HCT116 (cell line): ENCODE measurements around the gene CIDEA. TPM values are rescaled to one million over a fixed set of nuclear protein-coding genes. Genes with fewer than 3 reads are reported as not detected.

Source experiments
- ATAC-seq: fragments of 200-7000 bp; cut with Tn5 transposase; 2 replicates; pipeline ENCODE4 v1.9.1; 2020; ENCODE audit warnings: mild to moderate bottlenecking, moderate library complexity
- BruUV-seq: library from RNA; stranded (reverse); fragments of 400-500 nt; replicated peaks from 2 replicates; lab custom pipeline; 2021; lab: Mats Ljungman, UMichigan
- CTCF ChIA-PET: fragments of 300-600 bp; sonication (Branson Sonifier 250); formaldehyde crosslinking; loops from one replicate; lab custom pipeline; 2021; ENCODE audit warnings: antibody characterized with exemption; lab: Charles Lee
- POLR2A ChIA-PET: fragments of 300-600, 350-600 bp; sonication (Branson Sonifier 250); formaldehyde crosslinking; loops from one replicate; lab custom pipeline; 2021; ENCODE audit warnings: antibody characterized with exemption; lab: Charles Lee
- RAD21 ChIA-PET, 2 experiments: fragments of 300-600 bp; sonication (Branson Sonifier 250); formaldehyde crosslinking; loops; one replicate each; lab custom pipeline; 2023; ENCODE audit warnings: low total read pairs in 2 of 2; ENCODE audit not compliant: uncharacterized antibody in 2 of 2, unreplicated experiment in 2 of 2, low non-redundant PET in 1 of 2; lab: Charles Lee
- DNase-seq: peaks from one replicate; pipeline ENCODE4 v3.0.0-alpha.2; 2010; ENCODE audit warnings: low read depth, low spot score
- H2AFZ ChIP-seq: fragments of 200-600 bp; shearing (Covaris generic), sonication (generic); 2 replicates; pipeline ENCODE4 v1.6.1; 2017; ENCODE audit warnings: low read depth, mixed run types, mixed read lengths, antibody characterized with exemption, low read length; ENCODE audit not compliant: poor library complexity, severe bottlenecking
- H3K27ac ChIP-seq: 2 replicates; pipeline ENCODE4 v1.5.1; 2012; ENCODE audit warnings: low read depth, low read length
- H3K27me3 ChIP-seq: fragments of 200-600 bp; sonication (generic); 2 replicates; pipeline ENCODE4 v1.6.1; 2016; ENCODE audit warnings: mixed run types, low read length, mixed read lengths; ENCODE audit not compliant: insufficient read depth
- H3K36me3 ChIP-seq, 2 experiments: fragments of 200-500 bp in 1 of 2; fragments of 200-600 bp in 1 of 2; sonication (Bioruptor generic) in 1 of 2; sonication (generic) in 1 of 2; 2 replicates each; pipeline versions ENCODE4 v1.5.1 to v1.6.1; 2014 to 2016; ENCODE audit warnings: low read length in 2 of 2, inconsistent platforms in 1 of 2, mixed read lengths in 1 of 2, mixed run types in 1 of 2; ENCODE audit not compliant: insufficient read depth in 2 of 2, control insufficient read depth in 1 of 2
- H3K4me1 ChIP-seq, 2 experiments: fragments of 200-600 bp in 1 of 2; sonication (generic) in 1 of 2; 2 replicates each; pipeline versions ENCODE4 v1.5.1 to v1.6.1; 2012 to 2017; ENCODE audit warnings: low read length in 2 of 2, inconsistent platforms in 1 of 2, mild to moderate bottlenecking in 1 of 2, mixed read lengths in 1 of 2, mixed run types in 1 of 2, moderate library complexity in 1 of 2; ENCODE audit not compliant: insufficient read depth in 2 of 2, control insufficient read depth in 1 of 2
- H3K4me2 ChIP-seq: fragments of 200-600 bp; sonication (generic); 2 replicates; pipeline ENCODE4 v1.6.1; 2017; ENCODE audit warnings: mixed run types, low read length, mixed read lengths
- H3K4me3 ChIP-seq, 2 experiments: fragments of 200-600 bp in 1 of 2; sonication (generic) in 1 of 2; replicated peaks in 1 of 2; 2 replicates each; pipeline ENCODE4 v1.5.1; 2011 to 2016; ENCODE audit warnings: low read length in 2 of 2, control low read depth in 1 of 2, low read depth in 1 of 2, mild to moderate bottlenecking in 1 of 2, mixed read lengths in 1 of 2, mixed run types in 1 of 2
- H3K79me2 ChIP-seq: fragments of 200-600 bp; sonication (generic); 2 replicates; pipeline ENCODE4 v1.6.1; 2017; ENCODE audit warnings: mild to moderate bottlenecking, mixed run types, low read length, moderate library complexity, mixed read lengths; ENCODE audit not compliant: insufficient read depth
- H3K9ac ChIP-seq: fragments of 200-600 bp; sonication (generic); 2 replicates; pipeline ENCODE4 v1.6.1; 2016; ENCODE audit warnings: low read length, mixed read lengths
- H3K9me2 ChIP-seq: fragments of 200-600 bp; sonication (generic), shearing (Covaris generic); 2 replicates; pipeline ENCODE4 v1.6.1; 2017; ENCODE audit warnings: mixed run types, mild to moderate bottlenecking, moderate library complexity; ENCODE audit not compliant: insufficient read depth
- H3K9me3 ChIP-seq, 2 experiments: fragments of 200-500 bp in 1 of 2; fragments of 200-600 bp in 1 of 2; sonication (Bioruptor generic) in 1 of 2; sonication (generic) in 1 of 2; 2 replicates each; pipeline ENCODE4 v1.6.1; 2014 to 2017; ENCODE audit warnings: low read length in 2 of 2, mixed read lengths in 2 of 2, inconsistent platforms in 1 of 2, low read depth in 1 of 2, mild to moderate bottlenecking in 1 of 2, mixed run types in 1 of 2, moderate library complexity in 1 of 2; ENCODE audit not compliant: control insufficient read depth in 1 of 2, insufficient read depth in 1 of 2
- H4K20me1 ChIP-seq: fragments of 200-600 bp; sonication (generic), shearing (Covaris generic); 2 replicates; pipeline ENCODE4 v1.6.1; 2017; ENCODE audit warnings: mixed run types, mild to moderate bottlenecking, moderate library complexity; ENCODE audit not compliant: insufficient read depth
- POLR2A ChIP-seq: IDR thresholded peaks from 2 replicates; pipeline ENCODE4 v1.7.0; 2011; ENCODE audit warnings: borderline replicate concordance; ENCODE audit not compliant: insufficient read depth, insufficient read length; ENCODE audit errors: extremely low read depth
- intact Hi-C: fragments of 100-400 bp; cut with micrococcal nuclease; formaldehyde crosslinking; loops from 2 replicates; pipeline ENCODE4 v1.10.0; 2022
- total RNA-seq: library from RNA; stranded (reverse); gene quantifications from one replicate; pipeline ENCODE4 v1.2.1, GENCODE V29; 2021; ENCODE audit not compliant: unreplicated experiment
- TF ChIP-seq, protein P1 (sequence below): IDR thresholded peaks from 2 replicates; pipeline ENCODE4 v1.6.1; 2012
- TF ChIP-seq, protein P2 (sequence below): IDR thresholded peaks from 2 replicates; pipeline ENCODE4 v1.6.1; 2011; ENCODE audit warnings: mild to moderate bottlenecking, low read length, moderate library complexity; ENCODE audit not compliant: insufficient replicate concordance; ENCODE audit errors: extremely low read depth

Gene CIDEA
- total RNA-seq, 1 experiment from 2014 or later, result not detected

DNA sequence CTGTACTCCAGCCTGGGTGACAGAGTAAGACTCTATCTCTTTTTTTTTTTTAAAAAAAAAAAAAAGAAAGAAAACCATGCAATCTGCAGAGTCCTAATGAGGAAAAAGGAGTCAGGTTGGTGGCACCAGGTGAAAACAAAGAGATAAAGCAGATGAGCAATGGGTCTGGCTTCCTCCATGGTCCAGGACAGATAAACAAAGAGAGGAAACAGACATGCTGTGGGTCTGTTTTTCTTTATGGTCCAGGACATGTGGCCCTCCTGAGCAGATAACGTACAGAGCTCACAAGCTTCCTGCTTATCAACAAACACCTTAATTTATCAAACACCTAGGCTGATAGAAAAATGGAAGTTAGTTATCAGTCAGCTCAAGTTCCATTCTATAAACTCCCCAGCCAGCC lies 29.5 kb downstream of the CIDEA start:
- Histone ChIP-seq H3K36me3 (no peaks in the 10 kb centered on the region), H3K9me2 (no peaks in the 10 kb centered on the region), H3K9ac (no peak overlapping the region), H3K4me3 (no peak overlapping the region), H3K27ac (no peak overlapping the region), H3K27me3 (no peaks in the 10 kb centered on the region), H3K79me2 (no peaks in the 10 kb centered on the region), H3K4me1 (peaks cover 23 to 44% of the 10 kb centered on the region in 2 experiments), H4K20me1 (no peaks in the 10 kb centered on the region), H3K9me3 (no peaks in the 10 kb centered on the region), H3K4me2 (peak overlapping the region; percentile 38; the same call in 1 of the 2 replicates), H2AFZ (no peak overlapping the region)
- intact Hi-C loops, result loop anchor here (5.0 kb wide), 1 partner anchor 379 kb away; no protein-coding TSS in a partner anchor
- ChIA-PET POLR2A (interaction anchor here (3.2 kb wide), 1 partner anchor 11 kb away, joined by 11 read pairs; no protein-coding TSS in a partner anchor), CTCF (interaction anchor here (0.6 to 3.8 kb wide), 6 partner anchors 11 to 651 kb away, joined by 3 to 32 read pairs (median 4); partner anchors contain the start of gene SPIRE1), RAD21 (no interaction called here)
- BruUV-seq, result no TSS peak
- TF ChIP-seq, protein P1, sequence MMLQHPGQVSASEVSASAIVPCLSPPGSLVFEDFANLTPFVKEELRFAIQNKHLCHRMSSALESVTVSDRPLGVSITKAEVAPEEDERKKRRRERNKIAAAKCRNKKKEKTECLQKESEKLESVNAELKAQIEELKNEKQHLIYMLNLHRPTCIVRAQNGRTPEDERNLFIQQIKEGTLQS, result no peak
- TF ChIP-seq POLR2A, result no peak
- DNase-seq, result no peak
- no peak for ATAC-seq

DNA sequence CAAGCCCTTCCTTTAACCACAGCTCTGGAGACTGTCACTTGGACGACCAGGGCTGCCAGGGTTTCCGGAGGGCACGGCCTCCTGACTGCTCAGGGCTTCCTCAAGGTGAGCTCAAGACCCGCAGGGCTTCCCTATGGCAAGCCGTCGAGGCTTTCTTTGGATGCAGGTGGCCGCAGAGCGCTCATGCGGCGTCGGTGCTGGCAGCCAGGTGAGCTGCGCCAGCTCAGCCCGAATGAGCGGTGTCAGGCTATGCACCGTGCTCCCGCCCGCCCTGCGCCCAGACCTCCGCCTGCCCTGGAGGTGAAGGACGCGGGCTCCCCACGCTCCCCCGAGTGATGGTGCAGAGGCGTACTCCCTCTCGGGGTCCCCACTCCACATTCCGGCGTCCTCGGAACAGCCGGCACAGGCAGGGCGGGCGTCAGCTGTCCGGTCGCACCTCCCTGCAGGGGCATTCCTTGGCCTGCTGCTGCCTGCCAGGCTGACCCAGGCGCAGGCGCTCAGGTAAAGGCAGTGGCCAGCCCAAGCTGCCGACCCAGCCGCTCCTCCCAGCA lies 33.0 kb downstream of the CIDEA start:
- H3K79me2 ChIP-seq, result no peaks in the 10 kb centered on the region
- TF ChIP-seq, protein P2, sequence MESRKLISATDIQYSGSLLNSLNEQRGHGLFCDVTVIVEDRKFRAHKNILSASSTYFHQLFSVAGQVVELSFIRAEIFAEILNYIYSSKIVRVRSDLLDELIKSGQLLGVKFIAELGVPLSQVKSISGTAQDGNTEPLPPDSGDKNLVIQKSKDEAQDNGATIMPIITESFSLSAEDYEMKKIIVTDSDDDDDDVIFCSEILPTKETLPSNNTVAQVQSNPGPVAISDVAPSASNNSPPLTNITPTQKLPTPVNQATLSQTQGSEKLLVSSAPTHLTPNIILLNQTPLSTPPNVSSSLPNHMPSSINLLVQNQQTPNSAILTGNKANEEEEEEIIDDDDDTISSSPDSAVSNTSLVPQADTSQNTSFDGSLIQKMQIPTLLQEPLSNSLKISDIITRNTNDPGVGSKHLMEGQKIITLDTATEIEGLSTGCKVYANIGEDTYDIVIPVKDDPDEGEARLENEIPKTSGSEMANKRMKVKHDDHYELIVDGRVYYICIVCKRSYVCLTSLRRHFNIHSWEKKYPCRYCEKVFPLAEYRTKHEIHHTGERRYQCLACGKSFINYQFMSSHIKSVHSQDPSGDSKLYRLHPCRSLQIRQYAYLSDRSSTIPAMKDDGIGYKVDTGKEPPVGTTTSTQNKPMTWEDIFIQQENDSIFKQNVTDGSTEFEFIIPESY, result no peak
- TF ChIP-seq, protein P1, result no peak
- TF ChIP-seq, all 23 proteins: peak for 0
- no peaks in the 10 kb centered on the region for H3K9me3 ChIP-seq
- BruUV-seq, result no TSS peak
- H4K20me1 ChIP-seq, result no peaks in the 10 kb centered on the region
- H3K27me3 ChIP-seq, result no peaks in the 10 kb centered on the region
- DNase-seq, result no peak
- no peak overlapping the region for H2AFZ ChIP-seq
- ChIA-PET POLR2A (interaction anchor here (1.0 kb wide), 1 partner anchor 21 kb away, joined by 3 read pairs; no protein-coding TSS in a partner anchor), CTCF (interaction anchor here (0.9 to 3.6 kb wide), 3 partner anchors 9 to 41 kb away, joined by 3 to 31 read pairs (median 10); no protein-coding TSS in a partner anchor), RAD21 (no interaction called here)
- H3K4me2 ChIP-seq, result peak overlapping the region; percentile 99
- intact Hi-C loops, result loop anchor here (5.0 kb wide), 1 partner anchor 90 kb away; the partner anchor contains the start of gene AFG3L2
- H3K36me3 ChIP-seq, result no peaks in the 10 kb centered on the region
- peak overlapping the region; percentile 44; the same call in 1 of the 2 replicates for H3K27ac ChIP-seq
- peak; percentile 67 for ATAC-seq
- H3K4me1 ChIP-seq, result peaks cover 26 to 41% of the 10 kb centered on the region in 2 experiments
- no peaks in the 10 kb centered on the region for H3K9me2 ChIP-seq
- peak overlapping the region; percentile 45 to 70 for H3K4me3 ChIP-seq
- peak overlapping the region; percentile 61 for H3K9ac ChIP-seq
